ENCODE results near the gene CLDN6.

CLDN6 gene

GRCh38 chr16:2982402-2982801 lies 35.6 kb downstream of the CLDN6 start:
- FAIRE-seq (no peak), DNase-seq (ENCODE audit: insufficient read length, low spot score) (no peak)
- TF ChIP-seq POLR2AphosphoS5 (IDR thresholded peaks at IDR 0.05; ENCODE audit: low read depth, low read length): no peak
- no peak for TF ChIP-seq POLR2A (IDR thresholded peaks at IDR 0.05; ENCODE audit: low read depth, low read length)
- TF ChIP-seq SPI1 (IDR thresholded peaks at IDR 0.05; ENCODE audit: low read depth, low read length): no peak
- no peak for TF ChIP-seq PAX5 (IDR thresholded peaks at IDR 0.05; ENCODE audit: insufficient read depth, low read length, severe bottlenecking)

- FAIRE-seq (no peak), DNase-seq (ENCODE audit: insufficient read length, low spot score) (no peak)
- TF ChIP-seq TAF1 (IDR thresholded peaks at IDR 0.05; ENCODE audit: low read depth, low read length): no peak
- no peak for TF ChIP-seq POLR2AphosphoS5 (IDR thresholded peaks at IDR 0.05; ENCODE audit: low read depth, low read length)
- no peak for TF ChIP-seq POU2F2 (IDR thresholded peaks at IDR 0.05; ENCODE audit: low read depth, low read length)
These were observed 36.1 kb downstream of the CLDN6 start for GRCh38 chr16:2981899-2982250.

GRCh38 chr16:2981177-2981898 lies 36.6 kb downstream of the CLDN6 start:
- TF ChIP-seq SPI1 (IDR thresholded peaks at IDR 0.05; ENCODE audit: low read depth, low read length): no peak
- TF ChIP-seq TAF1 (IDR thresholded peaks at IDR 0.05; ENCODE audit: low read depth, low read length): no peak
- TF ChIP-seq POLR2AphosphoS5 (IDR thresholded peaks at IDR 0.05; ENCODE audit: low read depth, low read length): no peak
- TF ChIP-seq POU2F2 (IDR thresholded peaks at IDR 0.05; ENCODE audit: low read depth, low read length): no peak
- no peak for TF ChIP-seq POLR2A (IDR thresholded peaks at IDR 0.05; ENCODE audit: low read depth, low read length)
- no peak for TF ChIP-seq PAX5 (IDR thresholded peaks at IDR 0.05; ENCODE audit: insufficient read depth, low read length, severe bottlenecking)
- FAIRE-seq (no peak), DNase-seq (ENCODE audit: insufficient read length, low spot score) (no peak)

- DNase-seq (ENCODE audit: insufficient read length, low spot score) (peak; percentile 100), FAIRE-seq (peak; percentile 98)
- TF ChIP-seq PAX5 (IDR thresholded peaks at IDR 0.05; ENCODE audit: insufficient read depth, low read length, severe bottlenecking): no peak
- peak; percentile 81 for TF ChIP-seq POLR2A (IDR thresholded peaks at IDR 0.05; ENCODE audit: low read depth, low read length)
- TF ChIP-seq TAF1 (IDR thresholded peaks at IDR 0.05; ENCODE audit: low read depth, low read length): peak; percentile 56; the same call in 1 of the 2 replicates
- peak; percentile 79; the same call in 1 of the 2 replicates for TF ChIP-seq POLR2AphosphoS5 (IDR thresholded peaks at IDR 0.05; ENCODE audit: low read depth, low read length)
- no peak for TF ChIP-seq POU2F2 (IDR thresholded peaks at IDR 0.05; ENCODE audit: low read depth, low read length)
These were observed 37.5 kb downstream of the CLDN6 start, which contains the start of gene PKMYT1 for GRCh38 chr16:2980227-2981176. PKMYT1 (minus strand) TSS chr16:2980446; CDS start chr16:2979657, 789 bp downstream.

- FAIRE-seq: peak; percentile 16
- TF ChIP-seq TAF1 (IDR thresholded peaks at IDR 0.05; ENCODE audit: low read depth, low read length) (no peak), POLR2AphosphoS5 (IDR thresholded peaks at IDR 0.05; ENCODE audit: low read depth, low read length) (no peak), SPI1 (IDR thresholded peaks at IDR 0.05; ENCODE audit: low read depth, low read length) (no peak), POU2F2 (IDR thresholded peaks at IDR 0.05; ENCODE audit: low read depth, low read length) (no peak), POLR2A (IDR thresholded peaks at IDR 0.05; ENCODE audit: low read depth, low read length) (no peak), PAX5 (IDR thresholded peaks at IDR 0.05; ENCODE audit: insufficient read depth, low read length, severe bottlenecking) (no peak)
- no peak for DNase-seq (ENCODE audit: insufficient read length, low spot score)
These were observed 38.2 kb downstream of the CLDN6 start for GRCh38 chr16:2979669-2980226.

- FAIRE-seq (no peak), DNase-seq (ENCODE audit: insufficient read length, low spot score) (no peak)
- TF ChIP-seq POLR2A (IDR thresholded peaks at IDR 0.05; ENCODE audit: low read depth, low read length) (no peak), SPI1 (IDR thresholded peaks at IDR 0.05; ENCODE audit: low read depth, low read length) (no peak), POLR2AphosphoS5 (IDR thresholded peaks at IDR 0.05; ENCODE audit: low read depth, low read length) (no peak), POU2F2 (IDR thresholded peaks at IDR 0.05; ENCODE audit: low read depth, low read length) (no peak), TAF1 (IDR thresholded peaks at IDR 0.05; ENCODE audit: low read depth, low read length) (no peak), PAX5 (IDR thresholded peaks at IDR 0.05; ENCODE audit: insufficient read depth, low read length, severe bottlenecking) (no peak)
These were observed 40.5 kb downstream of the CLDN6 start for GRCh38 chr16:2977440-2977839.

- no peak for DNase-seq (ENCODE audit: insufficient read length, low spot score)
- FAIRE-seq: no peak
- TF ChIP-seq POLR2A (IDR thresholded peaks at IDR 0.05; ENCODE audit: low read depth, low read length) (no peak), POLR2AphosphoS5 (IDR thresholded peaks at IDR 0.05; ENCODE audit: low read depth, low read length) (no peak), POU2F2 (IDR thresholded peaks at IDR 0.05; ENCODE audit: low read depth, low read length) (no peak), SPI1 (IDR thresholded peaks at IDR 0.05; ENCODE audit: low read depth, low read length) (no peak), PAX5 (IDR thresholded peaks at IDR 0.05; ENCODE audit: insufficient read depth, low read length, severe bottlenecking) (no peak), TAF1 (IDR thresholded peaks at IDR 0.05; ENCODE audit: low read depth, low read length) (no peak)
These were observed 41.3 kb downstream of the CLDN6 start for GRCh38 chr16:2976673-2977072.

GRCh38 chr16:2976201-2976600 lies 41.8 kb downstream of the CLDN6 start:
- DNase-seq (ENCODE audit: insufficient read length, low spot score) (no peak), FAIRE-seq (no peak)
- TF ChIP-seq POLR2A (IDR thresholded peaks at IDR 0.05; ENCODE audit: low read depth, low read length) (no peak), POU2F2 (IDR thresholded peaks at IDR 0.05; ENCODE audit: low read depth, low read length) (no peak), POLR2AphosphoS5 (IDR thresholded peaks at IDR 0.05; ENCODE audit: low read depth, low read length) (no peak), PAX5 (IDR thresholded peaks at IDR 0.05; ENCODE audit: insufficient read depth, low read length, severe bottlenecking) (no peak), SPI1 (IDR thresholded peaks at IDR 0.05; ENCODE audit: low read depth, low read length) (no peak), TAF1 (IDR thresholded peaks at IDR 0.05; ENCODE audit: low read depth, low read length) (no peak)

GRCh38 chr16:2975161-2975795 lies 42.7 kb downstream of the CLDN6 start:
- FAIRE-seq: no peak

More at GRCh38 chr16:2975161-2975795, 42.7 kb downstream of the CLDN6 start:
- TF ChIP-seq POU2F2 (IDR thresholded peaks at IDR 0.05; ENCODE audit: low read depth, low read length) (no peak), POLR2AphosphoS5 (IDR thresholded peaks at IDR 0.05; ENCODE audit: low read depth, low read length) (no peak), SPI1 (IDR thresholded peaks at IDR 0.05; ENCODE audit: low read depth, low read length) (no peak), POLR2A (IDR thresholded peaks at IDR 0.05; ENCODE audit: low read depth, low read length) (no peak), TAF1 (IDR thresholded peaks at IDR 0.05; ENCODE audit: low read depth, low read length) (no peak), PAX5 (IDR thresholded peaks at IDR 0.05; ENCODE audit: insufficient read depth, low read length, severe bottlenecking) (no peak)
- no peak for DNase-seq (ENCODE audit: insufficient read length, low spot score)
